PC-9 (cell line): ENCODE data around the gene PCLAF.

ENCODE experiments used
- CTCF ChIP-seq: fragments of 200-600 bp; sonication (generic); conservative IDR thresholded peaks from 2 replicates; pipeline ENCODE4 v1.6.1; 2017; ENCODE audit warnings: mixed run types, antibody characterized with exemption, mild to moderate bottlenecking, moderate library complexity
- EZH2 ChIP-seq: fragments of 200-600 bp; sonication (generic); IDR thresholded peaks from 2 replicates; pipeline ENCODE4 v1.8.0; 2017; ENCODE audit warnings: antibody characterized with exemption, low read depth

DNA sequence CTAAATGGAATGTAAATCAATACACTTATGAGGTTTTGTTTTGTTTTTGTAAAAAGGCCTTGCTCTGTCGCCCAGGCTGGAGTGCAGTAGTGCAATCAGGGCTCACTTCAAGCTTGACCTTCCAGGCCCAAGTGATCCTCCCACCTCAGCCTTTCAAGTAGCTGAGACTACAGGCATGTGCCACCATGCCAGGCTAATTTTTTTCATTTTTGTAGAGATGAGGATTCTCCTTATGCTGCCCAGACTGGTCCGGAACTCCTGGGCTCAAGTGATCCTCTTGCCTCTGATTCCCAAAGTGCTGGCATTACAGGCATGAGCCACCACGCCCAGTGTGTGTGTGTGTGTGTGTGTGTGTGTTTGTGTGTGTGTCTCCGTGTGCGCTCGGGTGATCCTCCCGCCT lies 5.0 kb upstream of the PCLAF start:
- TF ChIP-seq CTCF: no peak
- no peak for TF ChIP-seq EZH2
